Measurements from ENCODE around the gene E2F8.
"Not testable (repeated sequence)": the region's sequence is repeated elsewhere in the genome, so short reads cannot be mapped to it uniquely, and the experiment has no call there.

The E2F8 gene

DNA sequence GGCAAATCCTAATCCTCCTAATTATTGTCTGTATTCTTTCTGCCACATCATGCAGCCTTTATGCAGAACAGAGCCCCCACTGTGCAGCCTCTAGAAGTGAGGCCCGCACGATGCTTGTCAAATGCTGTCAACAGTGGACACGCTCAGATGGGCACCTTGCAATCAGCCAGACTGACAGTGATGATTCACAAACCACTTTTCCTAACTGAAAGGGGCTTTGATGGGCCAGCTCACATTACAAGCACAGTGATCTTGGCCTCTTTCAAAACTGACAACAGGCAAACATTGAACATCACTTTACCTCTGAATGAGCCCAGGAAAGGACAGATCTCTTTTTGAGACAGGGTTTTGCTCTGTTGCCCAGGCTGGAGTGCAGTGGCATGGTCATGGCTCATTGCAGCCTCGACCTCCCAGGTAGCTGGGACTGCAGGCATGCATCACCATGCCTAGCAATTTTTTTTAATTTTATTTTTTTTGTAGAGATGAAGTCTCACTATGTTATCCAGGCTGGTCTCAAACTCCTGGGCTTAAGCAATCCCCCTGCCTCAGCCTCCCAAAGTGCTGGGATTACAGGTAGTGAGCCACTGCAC, 18.0 kb upstream of the E2F8 start:
- Histone ChIP-seq H3K9me3 (no peaks in the 10 kb centered on the region), H3K4me1 (ENCODE audit: control insufficient read depth in 1 of 2, insufficient read depth in 1 of 2, low read depth in 1 of 2, low read length in 1 of 2) (peaks cover 5 to 8% of the 10 kb centered on the region in 2 experiments), H3K27ac (no peak overlapping the region), H3K4me3 (ENCODE audit: low read depth in 1 of 2, low read length in 1 of 2) (no peak overlapping the region), H3K27me3 (no peaks in the 10 kb centered on the region), H3K36me3 (no peaks in the 10 kb centered on the region)
- TF ChIP-seq, protein P1, sequence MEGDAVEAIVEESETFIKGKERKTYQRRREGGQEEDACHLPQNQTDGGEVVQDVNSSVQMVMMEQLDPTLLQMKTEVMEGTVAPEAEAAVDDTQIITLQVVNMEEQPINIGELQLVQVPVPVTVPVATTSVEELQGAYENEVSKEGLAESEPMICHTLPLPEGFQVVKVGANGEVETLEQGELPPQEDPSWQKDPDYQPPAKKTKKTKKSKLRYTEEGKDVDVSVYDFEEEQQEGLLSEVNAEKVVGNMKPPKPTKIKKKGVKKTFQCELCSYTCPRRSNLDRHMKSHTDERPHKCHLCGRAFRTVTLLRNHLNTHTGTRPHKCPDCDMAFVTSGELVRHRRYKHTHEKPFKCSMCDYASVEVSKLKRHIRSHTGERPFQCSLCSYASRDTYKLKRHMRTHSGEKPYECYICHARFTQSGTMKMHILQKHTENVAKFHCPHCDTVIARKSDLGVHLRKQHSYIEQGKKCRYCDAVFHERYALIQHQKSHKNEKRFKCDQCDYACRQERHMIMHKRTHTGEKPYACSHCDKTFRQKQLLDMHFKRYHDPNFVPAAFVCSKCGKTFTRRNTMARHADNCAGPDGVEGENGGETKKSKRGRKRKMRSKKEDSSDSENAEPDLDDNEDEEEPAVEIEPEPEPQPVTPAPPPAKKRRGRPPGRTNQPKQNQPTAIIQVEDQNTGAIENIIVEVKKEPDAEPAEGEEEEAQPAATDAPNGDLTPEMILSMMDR (IDR thresholded peaks at IDR 0.05), result no peak

DNA sequence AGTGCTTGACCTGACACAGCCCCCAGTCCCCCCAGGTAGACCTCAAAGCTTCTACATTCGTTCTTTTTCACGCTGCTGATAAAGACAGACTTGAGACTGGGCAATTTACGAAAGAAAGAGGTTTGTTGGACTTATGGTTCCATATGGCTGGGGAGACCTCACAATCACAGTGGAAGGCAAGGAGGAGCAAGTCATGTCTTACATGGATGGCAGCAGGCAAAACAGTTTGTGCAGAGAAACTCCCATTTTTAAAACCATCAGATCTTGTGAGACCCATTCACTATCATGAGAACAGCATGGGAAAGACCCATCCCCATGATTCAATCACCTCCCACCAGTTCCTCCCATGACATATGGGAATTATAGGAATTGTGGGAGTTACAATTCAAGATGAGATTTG, 13.7 kb upstream of the E2F8 start:
- not testable (repeated sequence) for H3K27me3 ChIP-seq; H3K36me3 ChIP-seq; H3K27ac ChIP-seq; H3K9me3 ChIP-seq; H3K4me3 ChIP-seq (ENCODE audit: low read depth in 1 of 2, low read length in 1 of 2)
- peaks cover 12 to 15% of the 10 kb centered on the region in 2 experiments for H3K4me1 ChIP-seq (ENCODE audit: control insufficient read depth in 1 of 2, insufficient read depth in 1 of 2, low read depth in 1 of 2, low read length in 1 of 2)

DNA sequence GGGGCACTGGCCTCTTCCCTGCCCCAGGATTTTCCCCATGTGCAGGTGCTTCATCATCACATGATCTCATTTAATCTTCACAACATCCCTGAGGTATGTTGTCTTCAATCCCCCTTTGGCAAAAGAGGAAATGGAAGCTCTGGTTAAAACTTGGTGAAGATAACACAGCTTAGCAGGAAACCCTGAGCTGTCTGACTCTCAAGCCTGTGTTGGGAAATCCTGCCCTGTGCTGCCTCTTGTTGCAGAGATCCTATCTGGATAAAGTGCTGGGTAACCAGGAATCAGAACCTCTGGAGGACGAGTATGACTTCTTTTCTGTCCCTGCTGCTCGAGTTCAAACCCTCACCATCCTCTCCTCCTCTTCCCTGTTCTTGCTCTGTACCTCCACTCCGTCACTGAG, 13.1 kb upstream of the E2F8 start:
- Histone ChIP-seq H3K27ac (no peak overlapping the region), H3K4me3 (ENCODE audit: low read depth in 1 of 2, low read length in 1 of 2) (no peak overlapping the region), H3K4me1 (ENCODE audit: control insufficient read depth in 1 of 2, insufficient read depth in 1 of 2, low read depth in 1 of 2, low read length in 1 of 2) (peaks cover 12 to 15% of the 10 kb centered on the region in 2 experiments), H3K27me3 (no peaks in the 10 kb centered on the region), H3K36me3 (no peaks in the 10 kb centered on the region), H3K9me3 (no peaks in the 10 kb centered on the region)
- TF ChIP-seq, protein P1 (IDR thresholded peaks at IDR 0.05), result no peak

DNA sequence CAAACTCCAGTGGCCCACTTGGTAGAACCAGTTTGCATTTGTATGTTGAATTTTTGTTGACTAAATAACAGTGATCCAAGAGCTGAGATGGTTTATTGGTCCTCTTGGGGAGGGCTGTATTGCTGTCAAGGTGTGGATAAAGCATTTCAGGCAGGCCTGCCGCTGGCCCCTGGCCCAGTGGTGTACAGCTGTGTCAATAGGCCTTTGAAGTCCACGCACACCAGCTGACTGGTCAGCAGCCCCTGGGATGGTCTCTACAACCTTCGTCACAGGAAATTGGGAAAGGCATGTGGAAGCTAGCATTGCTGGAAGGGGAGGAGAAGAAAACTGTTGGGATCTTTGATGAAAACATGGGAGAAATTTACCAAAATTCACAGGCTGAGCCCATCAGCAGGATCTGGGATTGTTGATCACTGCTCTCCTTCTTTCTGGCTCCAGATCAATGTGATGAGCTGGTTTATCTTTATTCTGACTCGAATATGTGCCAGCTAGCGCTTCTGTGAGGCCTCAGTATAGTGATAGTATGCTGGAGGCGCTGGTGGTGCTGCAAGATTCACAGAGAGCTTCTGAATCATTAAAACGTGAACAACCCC, 12.5 kb upstream of the E2F8 start:
- Histone ChIP-seq H3K27me3 (no peaks in the 10 kb centered on the region), H3K4me3 (ENCODE audit: low read depth in 1 of 2, low read length in 1 of 2) (no peak overlapping the region), H3K36me3 (no peaks in the 10 kb centered on the region), H3K9me3 (no peaks in the 10 kb centered on the region), H3K27ac (no peak overlapping the region), H3K4me1 (ENCODE audit: control insufficient read depth in 1 of 2, insufficient read depth in 1 of 2, low read depth in 1 of 2, low read length in 1 of 2) (peaks cover 12 to 15% of the 10 kb centered on the region in 2 experiments)
- TF ChIP-seq, protein P1 (IDR thresholded peaks at IDR 0.05), result no peak

DNA sequence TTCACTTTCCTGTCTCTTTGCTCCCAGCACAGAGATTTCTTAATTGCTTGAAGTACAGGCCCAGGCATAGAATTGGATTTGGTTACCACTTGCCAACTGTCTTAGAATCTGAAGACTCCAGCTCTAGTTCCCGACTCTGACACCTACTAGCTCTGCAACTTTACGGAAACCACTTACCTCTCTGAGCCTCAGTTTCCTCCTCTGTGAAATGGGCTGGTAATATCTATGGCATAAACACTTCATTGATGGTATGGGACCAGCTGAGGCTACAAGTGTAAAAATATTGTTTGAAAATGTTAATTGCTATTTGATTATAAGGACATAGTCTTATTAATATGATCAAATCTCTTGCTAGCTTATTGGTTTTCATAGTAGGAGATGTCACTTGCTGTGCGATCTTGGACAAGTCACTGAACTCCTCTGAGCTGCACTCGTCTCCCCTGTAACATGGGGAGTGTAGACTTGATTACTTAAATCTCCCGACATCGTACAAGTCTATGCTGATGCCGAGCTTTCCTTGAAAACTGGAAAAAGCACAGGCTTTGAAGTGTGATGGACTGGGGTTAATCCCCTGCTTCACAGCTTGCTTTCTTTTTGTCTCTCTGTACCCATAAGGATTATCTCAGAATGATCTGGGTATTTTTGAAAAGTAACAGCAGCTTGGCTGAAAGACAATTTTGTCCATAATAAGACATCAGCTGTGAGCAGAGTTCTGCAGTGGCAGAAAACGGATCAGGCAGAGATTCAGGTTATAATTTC, 11.8 kb upstream of the E2F8 start:
- no peaks in the 10 kb centered on the region for H3K36me3 ChIP-seq
- no peak overlapping the region for H3K27ac ChIP-seq
- H3K27me3 ChIP-seq, result no peaks in the 10 kb centered on the region
- H3K4me1 ChIP-seq (ENCODE audit: control insufficient read depth in 1 of 2, insufficient read depth in 1 of 2, low read depth in 1 of 2, low read length in 1 of 2), result peaks cover 12 to 15% of the 10 kb centered on the region in 2 experiments
- H3K4me3 ChIP-seq (ENCODE audit: low read depth in 1 of 2, low read length in 1 of 2), result no peak overlapping the region
- TF ChIP-seq, protein P1 (IDR thresholded peaks at IDR 0.05), result no peak
- H3K9me3 ChIP-seq, result no peaks in the 10 kb centered on the region

DNA sequence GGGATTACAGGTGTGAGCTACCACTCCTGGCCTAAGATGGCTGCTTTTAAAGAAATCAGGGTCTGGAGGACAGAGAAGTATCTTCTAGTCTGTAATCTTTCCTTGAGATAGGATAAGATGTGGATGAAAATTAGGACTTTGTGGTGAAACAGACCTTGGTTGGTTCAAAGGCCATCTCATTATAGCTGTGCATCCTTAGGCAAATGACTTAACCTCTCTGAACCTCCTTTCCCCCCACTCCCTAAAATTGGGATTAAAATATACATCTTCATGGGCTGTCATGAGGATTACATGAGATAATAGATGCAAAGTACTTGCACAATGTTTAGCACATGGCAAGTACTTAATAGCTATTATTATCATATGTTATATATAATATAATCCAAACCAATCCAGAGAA, 10.8 kb upstream of the E2F8 start:
- Histone ChIP-seq H3K4me3 (ENCODE audit: low read depth in 1 of 2, low read length in 1 of 2) (no peak overlapping the region), H3K36me3 (no peaks in the 10 kb centered on the region), H3K27ac (no peak overlapping the region), H3K9me3 (no peaks in the 10 kb centered on the region), H3K27me3 (no peaks in the 10 kb centered on the region), H3K4me1 (ENCODE audit: control insufficient read depth in 1 of 2, insufficient read depth in 1 of 2, low read depth in 1 of 2, low read length in 1 of 2) (peaks cover 12 to 15% of the 10 kb centered on the region in 2 experiments)
- TF ChIP-seq, protein P1 (IDR thresholded peaks at IDR 0.05), result no peak
